Naive thymus-derived CD4-positive, alpha-beta T cell (primary cell): Measurements from ENCODE around the gene CDH4. TPM values are rescaled to one million over a fixed set of nuclear protein-coding genes. Genes with fewer than 3 reads are reported as not detected.

ENCODE experiments used
- ATAC-seq: fragments of 150-1000 bp; cut with Tn5 transposase; 2 replicates; pipeline ENCODE4 v1.10.0; 2021; ENCODE audit warnings: mild to moderate bottlenecking, moderate library complexity
- CTCF ChIA-PET: fragments of 350-600 bp; sonication (Branson Sonifier 250); formaldehyde crosslinking; loops from one replicate; lab custom pipeline; 2021; ENCODE audit warnings: antibody characterized with exemption; lab: Charles Lee
- POLR2A ChIA-PET: fragments of 350-600 bp; sonication (Branson Sonifier 250); formaldehyde crosslinking; loops from one replicate; lab custom pipeline; 2021; ENCODE audit warnings: antibody characterized with exemption, inconsistent platforms; lab: Charles Lee
- DNase-seq, 9 donors: peaks; one replicate each; pipeline versions ENCODE4 v3.0.0 to v3.0.0-alpha.2; 2020 to 2022; ENCODE audit warnings: mixed read lengths in 1 of 9
- H3K27ac ChIP-seq: one replicate; pipeline ENCODE4 v1.7.0; 2013; ENCODE audit warnings: mild to moderate bottlenecking, low read depth, low read length, moderate library complexity
- H3K27me3 ChIP-seq, 2 donors: one replicate each; pipeline ENCODE4 v1.7.0; 2013; ENCODE audit warnings: low read length in 2 of 2, mild to moderate bottlenecking in 2 of 2, moderate library complexity in 2 of 2; ENCODE audit not compliant: control insufficient read depth in 2 of 2, insufficient read depth in 2 of 2
- H3K36me3 ChIP-seq, 3 experiments: 1 replicate in 2 of 3; 2 replicates in 1 of 3; pipeline ENCODE4 v1.7.0; 2013; ENCODE audit warnings: low read length in 3 of 3, mild to moderate bottlenecking in 3 of 3, moderate library complexity in 1 of 3; ENCODE audit not compliant: insufficient read depth in 3 of 3, control insufficient read depth in 2 of 3
- H3K4me1 ChIP-seq, 2 donors: one replicate each; pipeline ENCODE4 v1.7.0; 2013; ENCODE audit warnings: low read length in 2 of 2, mild to moderate bottlenecking in 2 of 2, moderate library complexity in 1 of 2; ENCODE audit not compliant: control insufficient read depth in 2 of 2, insufficient read depth in 2 of 2
- H3K4me3 ChIP-seq: 2 replicates; pipeline ENCODE4 v1.7.0; 2013; ENCODE audit warnings: mild to moderate bottlenecking, low read length
- H3K9me3 ChIP-seq, 3 experiments: 1 replicate in 2 of 3; 2 replicates in 1 of 3; pipeline ENCODE4 v1.7.0; 2013; ENCODE audit warnings: low read length in 3 of 3; ENCODE audit not compliant: control insufficient read depth in 2 of 3
- H3K27ac Mint-ChIP-seq, 9 donors: one replicate each; pipeline ENCODE4 v1.8.0; 2020 to 2022; ENCODE audit warnings: mixed read lengths in 9 of 9, mild to moderate bottlenecking in 8 of 9, moderate library complexity in 5 of 9, inconsistent platforms in 2 of 9
- H3K27me3 Mint-ChIP-seq, 5 donors: one replicate each; pipeline ENCODE4 v1.8.0; 2021 to 2022; ENCODE audit warnings: mixed read lengths in 5 of 5, mild to moderate bottlenecking in 1 of 5
- H3K36me3 Mint-ChIP-seq, 5 donors: one replicate each; pipeline ENCODE4 v1.8.0; 2020 to 2022; ENCODE audit warnings: mixed read lengths in 5 of 5, mild to moderate bottlenecking in 3 of 5, inconsistent platforms in 1 of 5
- H3K4me1 Mint-ChIP-seq, 7 donors: one replicate each; pipeline ENCODE4 v1.8.0; 2020 to 2022; ENCODE audit warnings: mixed read lengths in 7 of 7, mild to moderate bottlenecking in 3 of 7, inconsistent platforms in 1 of 7
- H3K4me3 Mint-ChIP-seq, 10 donors: one replicate each; pipeline ENCODE4 v1.8.0; 2020 to 2022; ENCODE audit warnings: mild to moderate bottlenecking in 10 of 10, mixed read lengths in 10 of 10, moderate library complexity in 6 of 10, inconsistent platforms in 2 of 10
- H3K9me3 Mint-ChIP-seq, 11 donors: one replicate each; pipeline ENCODE4 v1.8.0; 2020 to 2022; ENCODE audit warnings: mixed read lengths in 11 of 11, mild to moderate bottlenecking in 4 of 11, inconsistent platforms in 1 of 11, moderate library complexity in 1 of 11
- intact Hi-C, 2 donors: fragments of 100-400 bp; cut with micrococcal nuclease; formaldehyde crosslinking; loops; one replicate each; pipeline ENCODE4 v1.15.1; 2023
- polyA plus RNA-seq, 2 donors: library from polyadenylated mRNA; unstranded; fragments of 300-500 nt; fragmentation: Illumina TruSeq; gene quantifications; one replicate each; pipeline ENCODE4 v1.2.3, GENCODE V29; 2021
- total RNA-seq, 6 experiments: library from RNA in 5 of 6; stranded (reverse) in 5 of 6; gene quantifications; 1 replicate in 5 of 6; 2 replicates in 1 of 6; pipeline ENCODE4 v1.2.3 and lab custom pipeline; 2021 to 2026

CDH4 gene
- total and polyA plus RNA-seq, 7 experiments from 2014 or later, result 0.05 to 0.43 (median 0.14) TPM; not detected in 1

DNA sequence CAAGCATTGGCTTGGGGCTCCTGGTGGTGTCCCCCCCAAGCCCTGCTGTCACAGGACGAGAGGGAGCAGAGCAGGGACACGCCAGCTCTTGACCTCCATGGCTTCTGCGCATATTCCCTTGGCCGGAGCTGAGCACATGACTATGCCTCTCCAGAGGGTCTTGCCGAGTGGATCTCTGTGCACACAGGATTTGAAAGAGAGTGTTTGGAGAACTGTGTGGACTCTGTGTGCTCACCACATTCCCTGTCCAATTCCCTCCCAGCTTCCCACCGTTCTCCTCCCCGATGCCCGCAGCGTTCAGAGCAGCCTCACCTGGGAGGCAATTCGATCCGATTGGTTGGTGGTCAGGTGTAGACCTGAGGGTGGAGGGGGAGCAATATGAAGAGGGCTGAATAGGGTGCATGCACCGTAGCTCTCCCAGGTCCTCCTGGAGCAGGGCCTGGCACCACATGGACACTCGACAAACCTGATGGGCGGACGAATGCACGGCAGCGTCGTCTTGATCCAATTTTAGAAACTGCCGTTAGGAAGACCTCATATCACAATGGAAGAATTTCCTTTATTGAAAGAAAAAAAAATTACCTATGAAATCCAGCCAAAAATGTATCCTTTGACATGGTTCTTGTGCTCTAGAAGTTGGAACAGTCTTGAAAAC is 287.8 kb downstream of the CDH4 start:
- no peaks in the 10 kb centered on the region for H3K9me3 Mint-ChIP-seq
- H3K4me1 Mint-ChIP-seq, result peaks cover 0 to 1% (median 0%) of the 10 kb centered on the region in 7 donors
- ChIA-PET POLR2A (no interaction called here), CTCF (no interaction called here)
- intact Hi-C loops, result no loop called here
- Histone ChIP-seq H3K27me3 (no peaks in the 10 kb centered on the region), H3K9me3 (no peaks in the 10 kb centered on the region), H3K4me1 (no peaks in the 10 kb centered on the region), H3K4me3 (no peak overlapping the region), H3K27ac (no peak overlapping the region), H3K36me3 (no peaks in the 10 kb centered on the region)
- no peaks in the 10 kb centered on the region for H3K27me3 Mint-ChIP-seq
- DNase-seq (no peak), ATAC-seq (no peak)
- no peaks in the 10 kb centered on the region for H3K36me3 Mint-ChIP-seq
- H3K27ac Mint-ChIP-seq, result no peak overlapping the region
- no peak overlapping the region for H3K4me3 Mint-ChIP-seq

DNA sequence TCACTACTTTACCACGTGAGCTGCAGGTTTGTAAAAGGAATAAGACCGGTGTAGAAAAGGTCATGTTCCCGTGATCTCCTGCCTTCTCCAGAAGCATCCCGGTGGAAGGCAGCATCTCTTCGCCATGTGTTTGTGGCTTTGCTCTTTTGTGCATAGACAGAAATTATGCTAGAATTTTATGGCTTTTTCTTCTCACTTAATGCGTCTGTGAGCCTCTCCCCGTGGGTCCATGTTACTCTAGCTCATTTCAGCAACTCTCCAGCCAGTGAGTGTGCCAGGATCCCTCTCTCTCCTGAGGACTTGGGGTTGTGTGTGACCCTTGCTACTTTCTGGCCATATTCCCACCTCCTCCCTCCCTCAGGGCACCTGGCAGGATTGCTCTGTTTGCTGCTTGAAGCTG is 289.5 kb downstream of the CDH4 start:
- ATAC-seq (no peak), DNase-seq (no peak)
- no peak overlapping the region for H3K4me3 Mint-ChIP-seq
- POLR2A ChIA-PET, result no interaction called here
- no peaks in the 10 kb centered on the region for H3K36me3 Mint-ChIP-seq
- Histone ChIP-seq H3K4me1 (no peaks in the 10 kb centered on the region), H3K27ac (no peak overlapping the region), H3K9me3 (no peaks in the 10 kb centered on the region), H3K27me3 (no peaks in the 10 kb centered on the region), H3K4me3 (no peak overlapping the region), H3K36me3 (no peaks in the 10 kb centered on the region)
- no peaks in the 10 kb centered on the region for H3K27me3 Mint-ChIP-seq
- intact Hi-C loops, result no loop called here
- peaks cover 0 to 8% (median 0%) of the 10 kb centered on the region in 11 donors for H3K9me3 Mint-ChIP-seq
- CTCF ChIA-PET, result no interaction called here
- peaks cover 0 to 1% (median 0%) of the 10 kb centered on the region in 7 donors for H3K4me1 Mint-ChIP-seq
- H3K27ac Mint-ChIP-seq, result no peak overlapping the region

DNA sequence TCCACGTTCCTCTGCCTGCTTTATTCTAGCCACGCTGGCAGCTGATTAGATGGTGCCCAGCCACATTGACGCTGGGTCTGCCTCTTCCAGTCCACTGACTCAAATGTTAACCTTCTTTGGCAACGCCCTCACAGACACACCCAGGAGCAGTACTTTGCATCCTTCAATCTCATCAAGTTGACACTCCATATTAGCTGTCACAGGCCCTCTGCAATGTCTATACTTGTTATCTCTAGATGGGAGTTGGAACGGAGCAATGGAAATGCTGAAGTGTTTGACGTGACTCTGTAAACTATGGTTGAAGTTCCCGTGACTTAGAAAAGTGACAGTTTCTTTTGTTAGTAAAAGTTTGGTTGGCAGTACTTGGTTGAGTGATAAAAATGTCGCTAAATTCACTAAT is 291.0 kb downstream of the CDH4 start:
- ChIA-PET POLR2A (no interaction called here), CTCF (no interaction called here)
- no peaks in the 10 kb centered on the region for H3K4me1 ChIP-seq
- Mint-ChIP-seq H3K4me1 (peaks cover 0 to 1% (median 0%) of the 10 kb centered on the region in 7 donors), H3K27ac (no peak overlapping the region), H3K36me3 (no peaks in the 10 kb centered on the region), H3K9me3 (peaks cover 0 to 8% (median 0%) of the 10 kb centered on the region in 11 donors), H3K4me3 (no peak overlapping the region), H3K27me3 (no peaks in the 10 kb centered on the region)
- no peaks in the 10 kb centered on the region for H3K9me3 ChIP-seq
- no peaks in the 10 kb centered on the region for H3K27me3 ChIP-seq
- H3K4me3 ChIP-seq, result no peak overlapping the region
- DNase-seq (no peak), ATAC-seq (no peak)
- intact Hi-C loops, result no loop called here
- H3K36me3 ChIP-seq, result no peaks in the 10 kb centered on the region
- H3K27ac ChIP-seq, result no peak overlapping the region

- intact Hi-C loops, result no loop called here
- no peak overlapping the region for H3K27ac ChIP-seq
- Mint-ChIP-seq H3K27me3 (peaks cover 0 to 8% (median 6%) of the 10 kb centered on the region in 5 donors), H3K9me3 (peaks cover 0 to 8% (median 0%) of the 10 kb centered on the region in 11 donors), H3K4me1 (no peaks in the 10 kb centered on the region), H3K27ac (no peak overlapping the region), H3K36me3 (no peaks in the 10 kb centered on the region), H3K4me3 (no peak overlapping the region)
- no peak for ATAC-seq
- H3K36me3 ChIP-seq, result no peaks in the 10 kb centered on the region
- H3K4me3 ChIP-seq, result no peak overlapping the region
- H3K27me3 ChIP-seq, result no peaks in the 10 kb centered on the region
- POLR2A ChIA-PET, result no interaction called here
- no peaks in the 10 kb centered on the region for H3K9me3 ChIP-seq
- H3K4me1 ChIP-seq, result no peaks in the 10 kb centered on the region
- DNase-seq, result no peak
- CTCF ChIA-PET, result no interaction called here
Measured at GRCh38 chr20:61543931-61544745, 292.1 kb downstream of the CDH4 start.

DNA sequence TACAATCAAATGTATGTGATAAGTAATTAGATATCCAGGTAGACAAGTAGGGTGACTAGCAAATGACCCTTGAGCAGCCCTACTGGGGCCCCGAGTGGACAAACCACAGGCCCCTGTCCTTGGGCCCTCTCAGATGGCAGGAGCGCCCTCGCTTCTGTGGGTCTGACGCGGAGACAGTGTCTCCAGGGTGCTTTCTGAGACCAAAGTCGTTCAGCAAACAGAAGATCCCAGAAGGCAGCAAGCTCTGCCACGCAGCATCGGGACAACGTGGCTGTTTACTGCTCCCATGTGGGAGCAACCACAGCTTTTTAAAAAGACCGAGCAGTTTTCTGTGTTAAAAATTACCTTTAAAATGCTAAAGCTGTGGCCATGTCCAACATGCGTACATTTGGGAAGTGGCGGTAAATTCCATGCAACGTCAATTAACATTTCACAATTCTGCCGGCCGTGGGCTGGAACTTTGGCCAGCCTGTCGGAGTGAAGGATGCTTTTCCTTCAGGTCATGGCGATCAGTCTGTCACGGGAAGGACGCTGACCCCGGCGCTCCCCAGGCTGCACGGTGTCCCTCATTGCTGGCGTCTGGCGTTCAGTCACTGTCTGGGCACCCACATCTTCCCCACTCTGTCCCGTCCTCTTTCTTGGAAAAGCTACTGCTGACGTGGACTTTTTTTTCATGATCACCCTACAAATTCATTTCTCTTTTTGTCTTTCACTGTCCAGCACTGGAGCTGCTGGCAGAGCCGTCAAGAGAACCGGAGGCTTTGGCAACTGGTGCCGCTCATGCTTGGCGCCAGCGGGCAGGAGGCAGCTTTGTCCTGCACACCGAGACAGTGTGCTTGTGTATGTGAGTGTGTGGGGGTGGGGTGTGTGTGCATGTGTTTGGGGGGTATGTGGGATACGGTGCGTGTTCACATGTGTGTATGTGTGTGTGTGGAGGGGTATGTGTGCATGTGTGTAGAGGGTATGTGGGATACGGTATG is 293.1 kb downstream of the CDH4 start:
- intact Hi-C loops, result no loop called here
- no peak overlapping the region for H3K4me3 Mint-ChIP-seq
- DNase-seq, result no peak
- no peak for ATAC-seq
- no peaks in the 10 kb centered on the region for H3K36me3 Mint-ChIP-seq
- H3K27me3 Mint-ChIP-seq, result peaks cover 0 to 11% (median 6%) of the 10 kb centered on the region in 5 donors
- H3K9me3 Mint-ChIP-seq, result peaks cover 0 to 8% (median 0%) of the 10 kb centered on the region in 11 donors
- no peaks in the 10 kb centered on the region for H3K36me3 ChIP-seq
- ChIA-PET POLR2A (interaction anchor here (0.6 kb wide), 1 partner anchor 58 kb away, joined by 3 read pairs; no protein-coding TSS in a partner anchor), CTCF (no interaction called here)
- no peak overlapping the region for H3K4me3 ChIP-seq
- H3K27ac Mint-ChIP-seq, result no peak overlapping the region
- H3K4me1 Mint-ChIP-seq, result no peaks in the 10 kb centered on the region
- no peak overlapping the region for H3K27ac ChIP-seq
- H3K27me3 ChIP-seq, result no peaks in the 10 kb centered on the region
- no peaks in the 10 kb centered on the region for H3K4me1 ChIP-seq
- H3K9me3 ChIP-seq, result no peaks in the 10 kb centered on the region

- peaks cover 0 to 12% (median 6%) of the 10 kb centered on the region in 11 donors for H3K9me3 Mint-ChIP-seq
- CTCF ChIA-PET, result no interaction called here
- H3K36me3 ChIP-seq, result no peaks in the 10 kb centered on the region
- H3K4me1 ChIP-seq, result no peaks in the 10 kb centered on the region
- peaks cover 0 to 5% (median 0%) of the 10 kb centered on the region in 5 donors for H3K36me3 Mint-ChIP-seq
- DNase-seq (no peak), ATAC-seq (no peak)
- no peak overlapping the region for H3K27ac ChIP-seq
- H3K4me3 Mint-ChIP-seq, result no peak overlapping the region
- POLR2A ChIA-PET, result no interaction called here
- H3K27me3 ChIP-seq, result no peaks in the 10 kb centered on the region
- H3K27me3 Mint-ChIP-seq, result peaks cover 0 to 16% (median 10%) of the 10 kb centered on the region in 5 donors
- H3K4me3 ChIP-seq, result no peak overlapping the region
- H3K4me1 Mint-ChIP-seq, result no peaks in the 10 kb centered on the region
- H3K9me3 ChIP-seq, result no peaks in the 10 kb centered on the region
- H3K27ac Mint-ChIP-seq, result no peak overlapping the region
- intact Hi-C loops, result no loop called here
Measured at GRCh38 chr20:61546641-61547040, 294.6 kb downstream of the CDH4 start.
